22Rv1 (cell line): ENCODE data around the gene SNAPC1.
A peak's percentile ranks its signal among the peaks of the same experiment; 100 is the strongest.
"Not testable (repeated sequence)": the region's sequence is repeated elsewhere in the genome, so short reads cannot be mapped to it uniquely, and the experiment has no call there.

Source experiments
- H3K27ac ChIP-seq: fragments of 450-650 bp; 2 replicates; pipeline ENCODE4 v1.5.1; 2017
- CTCF ChIP-seq: fragments of 450-650 bp; IDR thresholded peaks from 2 replicates; pipeline ENCODE4 v1.5.1; 2017; ENCODE audit warnings: mild to moderate bottlenecking
- ZFX ChIP-seq: fragments of 450-650 bp; IDR thresholded peaks from 2 replicates; pipeline ENCODE4 v1.6.1; 2017; ENCODE audit warnings: antibody characterized with exemption, borderline replicate concordance

The SNAPC1 gene

GRCh38 chr14:61739133-61739532 lies 23.1 kb upstream of the SNAPC1 start:
- TF ChIP-seq ZFX (no peak), CTCF (no peak)
- no peak overlapping the region for H3K27ac ChIP-seq

GRCh38 chr14:61742371-61742770 lies 19.8 kb upstream of the SNAPC1 start:
- TF ChIP-seq ZFX (no peak), CTCF (no peak)
- H3K27ac ChIP-seq: no peak overlapping the region

GRCh38 chr14:61744238-61744637 lies 18.0 kb upstream of the SNAPC1 start:
- TF ChIP-seq CTCF (no peak), ZFX (no peak)
- H3K27ac ChIP-seq: no peak overlapping the region

- H3K27ac ChIP-seq: not testable (repeated sequence)
Observed at GRCh38 chr14:61746346-61746745, 15.9 kb upstream of the SNAPC1 start.

GRCh38 chr14:61746881-61747280 lies 15.3 kb upstream of the SNAPC1 start:
- TF ChIP-seq CTCF (no peak), ZFX (no peak)
- no peak overlapping the region for H3K27ac ChIP-seq

GRCh38 chr14:61747342-61747741 lies 14.9 kb upstream of the SNAPC1 start:
- H3K27ac ChIP-seq: no peak overlapping the region
- TF ChIP-seq ZFX (no peak), CTCF (no peak)

- H3K27ac ChIP-seq: peak overlapping the region; percentile 29; the same call in 1 of the 2 replicates
- TF ChIP-seq CTCF (no peak), ZFX (no peak)
Observed at GRCh38 chr14:61749264-61749663, 13.0 kb upstream of the SNAPC1 start.

- peak overlapping the region; percentile 29; the same call in 1 of the 2 replicates for H3K27ac ChIP-seq
Observed at GRCh38 chr14:61749867-61750266, 12.4 kb upstream of the SNAPC1 start.

More at GRCh38 chr14:61749867-61750266, 12.4 kb upstream of the SNAPC1 start:
- TF ChIP-seq ZFX (no peak), CTCF (no peak)
